Mononuclear cell (primary cell): ENCODE results near the gene PDE6D. TPM values are rescaled to one million over a fixed set of nuclear protein-coding genes. Genes with fewer than 3 reads are reported as not detected.

ENCODE experiments used
- H3K27me3 ChIP-seq: 2 replicates; pipeline ENCODE4 v1.6.0; 2011; ENCODE audit warnings: low read length, control low read depth; ENCODE audit not compliant: insufficient read depth
- H3K4me1 ChIP-seq: 2 replicates; pipeline ENCODE4 v1.5.1; 2011; ENCODE audit warnings: mild to moderate bottlenecking, low read length, control low read depth; ENCODE audit not compliant: insufficient read depth
- H3K4me3 ChIP-seq: 2 replicates; pipeline ENCODE4 v1.5.1; 2011; ENCODE audit warnings: mild to moderate bottlenecking, low read length, moderate library complexity
- H3K9me3 ChIP-seq: 2 replicates; pipeline ENCODE4 v1.5.1; 2011; ENCODE audit warnings: low read depth, mild to moderate bottlenecking, control low read depth, low read length
- total RNA-seq: library from RNA; depleted of rRNA; stranded (reverse); fragments of >200 nt; gene quantifications from one replicate; pipeline ENCODE4 v1.2.3, GENCODE V29; 2012

The PDE6D gene
- total RNA-seq, 1 donor, result 11.5 TPM

DNA sequence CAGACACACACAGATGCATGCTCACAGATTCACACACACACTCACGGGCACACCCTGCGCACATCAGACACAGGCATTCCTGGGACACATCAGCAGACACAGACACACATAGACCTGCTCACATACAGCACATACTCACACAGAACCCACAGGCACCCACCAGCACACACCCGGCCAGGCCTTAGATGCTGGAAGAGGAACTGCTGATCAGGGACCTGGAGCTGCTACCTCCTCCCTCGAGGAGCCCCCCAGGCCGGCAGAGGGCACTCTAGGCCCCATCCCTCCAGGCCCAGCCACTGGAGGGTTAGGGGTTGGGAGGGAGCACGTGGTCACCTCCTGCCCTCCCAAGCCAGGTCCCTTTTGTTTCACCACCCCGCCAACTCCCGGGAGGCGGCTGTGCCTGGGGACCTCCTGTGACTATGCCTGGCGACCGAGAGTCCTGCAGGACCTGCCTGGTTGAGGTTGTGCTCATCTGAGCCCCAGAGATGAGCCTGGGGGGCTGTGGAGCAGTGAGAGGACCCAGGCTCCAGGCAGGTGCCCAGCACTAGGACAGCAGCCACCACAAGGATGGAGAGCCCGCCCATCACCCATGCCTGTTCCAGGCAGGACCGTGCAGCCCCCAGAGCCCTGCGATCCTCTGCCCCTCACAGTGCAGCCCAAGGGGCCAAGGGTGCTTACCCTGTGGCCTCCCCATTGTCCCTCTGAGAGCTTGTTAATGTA is 93.8 kb downstream of the PDE6D start:
- Histone ChIP-seq H3K4me1 (peaks cover 12% of the 10 kb centered on the region), H3K27me3 (no peaks in the 10 kb centered on the region), H3K4me3 (no peak overlapping the region), H3K9me3 (no peaks in the 10 kb centered on the region)

- H3K4me1 ChIP-seq, result peaks cover 15% of the 10 kb centered on the region
- H3K27me3 ChIP-seq, result no peaks in the 10 kb centered on the region
- no peaks in the 10 kb centered on the region for H3K9me3 ChIP-seq
- no peak overlapping the region for H3K4me3 ChIP-seq
Observed at GRCh38 chr2:231686192-231687100, 94.6 kb downstream of the PDE6D start.

DNA sequence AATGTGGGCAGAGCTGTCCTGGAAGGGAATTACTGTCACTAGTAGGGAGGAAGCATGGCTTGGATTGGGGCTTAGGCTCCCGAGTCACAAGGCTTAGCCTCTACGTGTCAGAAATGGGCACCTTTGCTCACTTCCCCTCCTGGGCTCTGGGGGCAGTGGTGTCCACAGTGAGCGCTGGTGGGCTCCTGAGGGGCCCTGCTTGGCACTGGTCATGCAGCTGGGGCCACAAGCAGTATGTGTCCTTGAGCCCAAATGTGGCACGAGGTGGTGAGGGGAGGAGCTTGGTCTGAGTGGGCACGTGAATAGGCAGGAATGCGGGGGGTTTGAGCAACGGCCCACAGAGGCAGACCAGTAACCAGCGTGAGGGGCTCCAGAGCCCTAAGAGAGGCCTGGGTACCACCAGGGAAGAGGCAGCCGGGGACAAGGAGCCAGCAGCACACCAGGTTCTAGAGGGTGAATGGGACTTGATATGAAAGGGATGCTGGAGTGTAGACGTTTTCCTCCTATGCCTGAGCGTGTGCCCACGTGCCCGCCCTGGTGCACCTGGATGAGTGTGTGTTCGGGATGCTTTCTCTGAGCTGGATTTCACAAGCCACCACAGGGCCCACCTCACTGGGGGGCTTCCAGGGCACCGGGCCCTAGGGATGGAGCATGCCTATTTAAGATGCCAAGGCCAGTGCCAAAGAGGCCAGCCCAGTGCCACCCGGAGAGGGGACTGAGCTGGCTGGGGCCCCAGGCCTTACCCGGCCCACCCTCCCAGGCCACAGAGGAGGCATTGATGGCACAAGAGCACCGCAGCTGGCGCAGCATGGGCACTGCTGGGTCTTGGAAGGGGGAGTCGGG is 95.5 kb downstream of the PDE6D start:
- Histone ChIP-seq H3K9me3 (no peaks in the 10 kb centered on the region), H3K27me3 (no peaks in the 10 kb centered on the region)

DNA sequence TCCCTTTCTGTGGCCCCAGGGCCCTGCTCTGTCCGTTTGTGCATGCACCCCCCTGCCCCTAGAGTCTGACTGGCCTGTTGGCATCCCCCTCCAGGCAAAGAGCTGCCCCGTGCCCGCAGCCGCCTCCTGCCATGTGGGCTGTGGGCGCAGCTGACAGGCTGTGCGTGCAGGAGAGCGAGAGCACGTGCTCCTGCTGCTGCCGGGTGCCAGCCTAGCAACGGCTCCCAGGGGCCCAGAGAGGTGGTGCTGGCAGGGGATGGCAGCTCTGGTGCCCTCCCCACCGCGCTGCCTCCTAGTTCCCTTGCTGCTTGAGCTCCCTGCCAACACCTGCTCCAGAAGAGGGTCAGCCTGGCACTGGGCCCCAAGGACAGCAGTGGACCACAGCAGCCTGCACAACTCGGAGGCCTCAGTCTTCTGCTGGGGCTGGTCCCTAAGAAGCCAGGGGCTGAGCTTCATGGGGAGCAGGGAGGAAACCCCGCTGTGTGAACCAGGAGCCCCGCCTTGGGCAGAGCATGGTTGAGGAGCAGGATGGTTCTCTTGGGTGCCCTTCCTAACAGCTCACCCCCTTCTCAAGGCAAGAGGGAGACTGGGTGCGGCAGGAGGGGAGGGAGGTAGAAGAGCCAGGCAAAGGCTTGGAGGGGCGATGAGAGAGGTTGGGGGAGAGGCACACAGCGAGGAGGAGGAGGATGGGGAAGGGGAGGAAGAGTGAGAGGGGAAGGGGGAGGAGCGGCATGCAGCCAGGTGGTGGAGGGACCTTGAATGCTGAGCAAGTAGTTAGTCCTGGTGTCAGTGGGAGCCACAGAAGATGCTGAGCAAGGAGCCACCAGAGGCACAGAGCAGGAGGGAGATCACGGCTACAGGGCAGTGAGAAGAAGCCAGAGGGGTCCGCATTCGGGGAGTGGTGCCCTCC is 96.5 kb downstream of the PDE6D start:
- Histone ChIP-seq H3K9me3 (no peaks in the 10 kb centered on the region), H3K27me3 (no peaks in the 10 kb centered on the region), H3K4me1 (peaks cover 22% of the 10 kb centered on the region), H3K4me3 (no peak overlapping the region)

More for the DNA sequence above, 95.5 kb downstream of the PDE6D start:
- no peak overlapping the region for H3K4me3 ChIP-seq
- peaks cover 21% of the 10 kb centered on the region for H3K4me1 ChIP-seq

GRCh38 chr2:231683292-231684235 is 97.5 kb downstream of the PDE6D start:
- H3K4me3 ChIP-seq, result no peak overlapping the region
- H3K9me3 ChIP-seq, result no peaks in the 10 kb centered on the region
- no peaks in the 10 kb centered on the region for H3K27me3 ChIP-seq
- peaks cover 22% of the 10 kb centered on the region for H3K4me1 ChIP-seq

DNA sequence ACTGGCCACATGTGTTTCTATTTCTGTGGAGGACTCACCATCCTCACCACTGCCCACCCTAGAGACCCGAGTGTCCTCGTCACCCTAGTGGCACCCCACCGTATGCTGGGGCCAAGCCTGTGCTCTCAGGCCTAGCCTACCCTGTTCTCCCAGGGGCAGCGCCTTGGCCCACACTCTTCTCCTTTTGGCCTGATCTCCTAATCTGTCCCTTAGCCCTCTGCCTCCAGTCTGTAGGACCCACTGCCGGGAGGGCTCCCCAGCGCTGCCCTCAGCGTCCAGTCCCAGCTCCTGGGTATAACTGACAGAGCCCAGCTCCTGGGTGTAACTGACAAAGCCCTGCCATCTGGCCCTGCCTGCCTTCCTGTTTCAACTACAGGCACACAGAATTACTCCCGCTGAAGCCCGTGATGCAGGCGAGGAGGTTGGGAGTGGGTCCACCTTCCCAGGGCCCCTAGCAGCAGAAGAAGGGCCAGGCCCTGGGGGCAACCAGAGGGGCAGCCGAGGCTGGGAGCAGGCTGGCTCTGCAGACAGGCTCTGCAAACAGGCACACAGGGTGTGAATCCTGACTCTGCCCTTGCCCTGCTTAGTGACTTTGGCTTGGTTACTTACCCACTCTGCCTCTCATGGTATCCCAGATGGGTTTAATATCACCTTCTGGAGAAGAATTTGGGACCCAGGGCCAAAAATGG is 98.3 kb downstream of the PDE6D start:
- H3K4me3 ChIP-seq, result no peak overlapping the region
- no peaks in the 10 kb centered on the region for H3K9me3 ChIP-seq
- H3K4me1 ChIP-seq, result peaks cover 22% of the 10 kb centered on the region
- no peaks in the 10 kb centered on the region for H3K27me3 ChIP-seq

Other genes with a start within 250 kb of the PDE6D start
- not detected for gene TEX44, start 188.4 kb downstream of the PDE6D start, total RNA-seq
- 1,408 TPM for gene PTMA, start 72.8 kb downstream of the PDE6D start, total RNA-seq
- gene COPS7B, start 5.2 kb upstream of the PDE6D start, total RNA-seq, result 13.6 TPM
- not detected for gene NPPC, start 145.1 kb upstream of the PDE6D start, total RNA-seq
- 26.8 TPM for gene DIS3L2, start 180.4 kb upstream of the PDE6D start, total RNA-seq